WTC11 (cell line): ENCODE data around the gene GSN. TPM values are rescaled to one million over a fixed set of nuclear protein-coding genes. Genes with fewer than 3 reads are reported as not detected.
A peak's percentile ranks its signal among the peaks of the same experiment; 100 is the strongest.

Experiments
- ATAC-seq: fragments of 200-7000 bp; cut with Tn5 transposase; 2 replicates; pipeline ENCODE4 v1.10.0; 2021; ENCODE audit warnings: mild to moderate bottlenecking, moderate library complexity
- CTCF ChIA-PET: fragments of 300-600 bp; sonication (Branson Sonifier 250); formaldehyde crosslinking; loops from one replicate; lab custom pipeline; 2021; ENCODE audit warnings: antibody characterized with exemption; lab: Charles Lee
- POLR2A ChIA-PET: fragments of 350-600 bp; sonication (Branson Sonifier 250); formaldehyde crosslinking; loops from one replicate; lab custom pipeline; 2021; ENCODE audit warnings: antibody characterized with exemption; lab: Charles Lee
- DNase-seq: peaks from one replicate; pipeline ENCODE4 v3.0.0; 2021; ENCODE audit warnings: low spot score
- H3K27ac Mint-ChIP-seq: 2 replicates; pipeline ENCODE4 v1.8.0; 2021; ENCODE audit warnings: mixed read lengths
- H3K27me3 Mint-ChIP-seq: 2 replicates; pipeline ENCODE4 v1.8.0; 2021; ENCODE audit warnings: low read depth, mild to moderate bottlenecking, moderate library complexity, mixed read lengths
- H3K36me3 Mint-ChIP-seq: 2 replicates; pipeline ENCODE4 v1.8.0; 2021; ENCODE audit warnings: mixed read lengths
- H3K4me1 Mint-ChIP-seq: 2 replicates; pipeline ENCODE4 v1.8.0; 2022; ENCODE audit warnings: mixed read lengths
- H3K4me3 Mint-ChIP-seq: 2 replicates; pipeline ENCODE4 v1.8.0; 2021; ENCODE audit warnings: mild to moderate bottlenecking, moderate library complexity, mixed read lengths
- H3K9me3 Mint-ChIP-seq: 2 replicates; pipeline ENCODE4 v1.8.0; 2021; ENCODE audit warnings: mixed read lengths
- AFF4 ChIP-seq: sonication (generic); formaldehyde crosslinking; IDR thresholded peaks from 2 replicates; pipeline ENCODE4 v1.8.1; 2023; ENCODE audit warnings: mild to moderate bottlenecking, missing genetic modification reagents, borderline replicate concordance
- E2F5 ChIP-seq: sonication (generic); formaldehyde crosslinking; IDR thresholded peaks from 2 replicates; pipeline ENCODE4 v1.8.1; 2022; ENCODE audit warnings: mild to moderate bottlenecking, moderate library complexity, missing genetic modification reagents
- ELF4 ChIP-seq: sonication (generic); formaldehyde crosslinking; IDR thresholded peaks from 2 replicates; pipeline ENCODE4 v1.8.1; 2022; ENCODE audit warnings: low read depth, mild to moderate bottlenecking, moderate library complexity, missing genetic modification reagents
- ERG ChIP-seq: fragments of 250-450 bp; sonication (Bioruptor Pico); IDR thresholded peaks from 2 replicates; pipeline ENCODE4 v1.8.0; 2021; ENCODE audit warnings: mild to moderate bottlenecking
- ESRRA ChIP-seq: sonication (generic); formaldehyde crosslinking; IDR thresholded peaks from 2 replicates; pipeline ENCODE4 v1.8.1; 2022; ENCODE audit warnings: mild to moderate bottlenecking, missing genetic modification reagents, borderline replicate concordance
- FOXJ3 ChIP-seq: sonication (generic); formaldehyde crosslinking; IDR thresholded peaks from 2 replicates; pipeline ENCODE4 v1.9.0; 2021; ENCODE audit warnings: missing genetic modification reagents, mild to moderate bottlenecking, borderline replicate concordance
- FOXP1 ChIP-seq: sonication (generic); formaldehyde crosslinking; IDR thresholded peaks from 2 replicates; pipeline ENCODE4 v1.8.0; 2022; ENCODE audit warnings: missing genetic modification reagents, mild to moderate bottlenecking, moderate library complexity, borderline replicate concordance
- KAT7 ChIP-seq: sonication (generic); formaldehyde crosslinking; IDR thresholded peaks from 2 replicates; pipeline ENCODE4 v1.8.1; 2023; ENCODE audit warnings: missing genetic modification reagents, mild to moderate bottlenecking, borderline replicate concordance
- NFYB ChIP-seq: sonication (generic); formaldehyde crosslinking; conservative IDR thresholded peaks from 2 replicates; pipeline ENCODE4 v1.8.0; 2022; ENCODE audit warnings: low read depth, missing genetic modification reagents
- RORB ChIP-seq: fragments of 250-450 bp; sonication (Bioruptor Pico); IDR thresholded peaks from 2 replicates; pipeline ENCODE4 v1.9.0; 2021; ENCODE audit warnings: mild to moderate bottlenecking
- SP1 ChIP-seq: sonication (generic); formaldehyde crosslinking; conservative IDR thresholded peaks from 2 replicates; pipeline ENCODE4 v1.8.1; 2022; ENCODE audit warnings: missing genetic modification reagents
- STAT6 ChIP-seq: sonication (generic); formaldehyde crosslinking; conservative IDR thresholded peaks from 2 replicates; pipeline ENCODE4 v1.8.1; 2023; ENCODE audit warnings: mild to moderate bottlenecking, low read depth, missing genetic modification reagents, moderate library complexity
- ZNF121 ChIP-seq: sonication (generic); formaldehyde crosslinking; IDR thresholded peaks from 2 replicates; pipeline ENCODE4 v1.8.0; 2023; ENCODE audit warnings: missing genetic modification reagents
- total RNA-seq: library from RNA; stranded (reverse); gene quantifications from 3 replicates; pipeline ENCODE4 v1.2.3, GENCODE V29; 2021
- TF ChIP-seq, protein P1 (sequence below): fragments of 250-450 bp; sonication (Bioruptor Pico); IDR thresholded peaks from 2 replicates; pipeline ENCODE4 v1.9.0; 2021; ENCODE audit warnings: mild to moderate bottlenecking
- TF ChIP-seq, protein P2 (sequence below): sonication (generic); formaldehyde crosslinking; IDR thresholded peaks from 2 replicates; pipeline ENCODE4 v1.8.0; 2023; ENCODE audit warnings: missing genetic modification reagents, mild to moderate bottlenecking, borderline replicate concordance
- TF ChIP-seq, protein P3 (sequence below): sonication (generic); formaldehyde crosslinking; IDR thresholded peaks from 2 replicates; pipeline ENCODE4 v1.8.0; 2022; ENCODE audit warnings: mild to moderate bottlenecking, missing genetic modification reagents
- TF ChIP-seq, protein P4 (sequence below): sonication (generic); formaldehyde crosslinking; IDR thresholded peaks from 2 replicates; pipeline ENCODE4 v1.8.0; 2022; ENCODE audit warnings: mild to moderate bottlenecking, missing genetic modification reagents

Gene GSN
- total RNA-seq, 1 experiment from 2014 or later: 47.0 TPM

- CTCF ChIA-PET: interaction anchor here (0.5 to 2.6 kb wide), 7 partner anchors 8 to 99 kb away, joined by 3 to 10 read pairs (median 3); partner anchors contain the start of gene GSN
- no peaks in the 10 kb centered on the region for H3K9me3 Mint-ChIP-seq
- peak; percentile 57 for DNase-seq
- H3K4me3 Mint-ChIP-seq: peak overlapping the region; percentile 57
- H3K4me1 Mint-ChIP-seq: peaks cover 37% of the 10 kb centered on the region
- peaks cover 7% of the 10 kb centered on the region; the same call in 1 of the 2 replicates for H3K27me3 Mint-ChIP-seq
- H3K36me3 Mint-ChIP-seq: no peaks in the 10 kb centered on the region
- POLR2A ChIA-PET: interaction anchor here (0.9 kb wide), 1 partner anchor 99 kb away, joined by 3 read pairs; no protein-coding TSS in a partner anchor
- ATAC-seq: peak; percentile 88
- peak overlapping the region; percentile 96 for H3K27ac Mint-ChIP-seq
- TF ChIP-seq KAT7 (CRISPR knock-in tag): no peak
- TF ChIP-seq ESRRA: no peak
- TF ChIP-seq, protein P1, sequence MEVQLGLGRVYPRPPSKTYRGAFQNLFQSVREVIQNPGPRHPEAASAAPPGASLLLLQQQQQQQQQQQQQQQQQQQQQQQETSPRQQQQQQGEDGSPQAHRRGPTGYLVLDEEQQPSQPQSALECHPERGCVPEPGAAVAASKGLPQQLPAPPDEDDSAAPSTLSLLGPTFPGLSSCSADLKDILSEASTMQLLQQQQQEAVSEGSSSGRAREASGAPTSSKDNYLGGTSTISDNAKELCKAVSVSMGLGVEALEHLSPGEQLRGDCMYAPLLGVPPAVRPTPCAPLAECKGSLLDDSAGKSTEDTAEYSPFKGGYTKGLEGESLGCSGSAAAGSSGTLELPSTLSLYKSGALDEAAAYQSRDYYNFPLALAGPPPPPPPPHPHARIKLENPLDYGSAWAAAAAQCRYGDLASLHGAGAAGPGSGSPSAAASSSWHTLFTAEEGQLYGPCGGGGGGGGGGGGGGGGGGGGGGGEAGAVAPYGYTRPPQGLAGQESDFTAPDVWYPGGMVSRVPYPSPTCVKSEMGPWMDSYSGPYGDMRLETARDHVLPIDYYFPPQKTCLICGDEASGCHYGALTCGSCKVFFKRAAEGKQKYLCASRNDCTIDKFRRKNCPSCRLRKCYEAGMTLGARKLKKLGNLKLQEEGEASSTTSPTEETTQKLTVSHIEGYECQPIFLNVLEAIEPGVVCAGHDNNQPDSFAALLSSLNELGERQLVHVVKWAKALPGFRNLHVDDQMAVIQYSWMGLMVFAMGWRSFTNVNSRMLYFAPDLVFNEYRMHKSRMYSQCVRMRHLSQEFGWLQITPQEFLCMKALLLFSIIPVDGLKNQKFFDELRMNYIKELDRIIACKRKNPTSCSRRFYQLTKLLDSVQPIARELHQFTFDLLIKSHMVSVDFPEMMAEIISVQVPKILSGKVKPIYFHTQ (CRISPR knock-in tag): no peak
- TF ChIP-seq, protein P2, sequence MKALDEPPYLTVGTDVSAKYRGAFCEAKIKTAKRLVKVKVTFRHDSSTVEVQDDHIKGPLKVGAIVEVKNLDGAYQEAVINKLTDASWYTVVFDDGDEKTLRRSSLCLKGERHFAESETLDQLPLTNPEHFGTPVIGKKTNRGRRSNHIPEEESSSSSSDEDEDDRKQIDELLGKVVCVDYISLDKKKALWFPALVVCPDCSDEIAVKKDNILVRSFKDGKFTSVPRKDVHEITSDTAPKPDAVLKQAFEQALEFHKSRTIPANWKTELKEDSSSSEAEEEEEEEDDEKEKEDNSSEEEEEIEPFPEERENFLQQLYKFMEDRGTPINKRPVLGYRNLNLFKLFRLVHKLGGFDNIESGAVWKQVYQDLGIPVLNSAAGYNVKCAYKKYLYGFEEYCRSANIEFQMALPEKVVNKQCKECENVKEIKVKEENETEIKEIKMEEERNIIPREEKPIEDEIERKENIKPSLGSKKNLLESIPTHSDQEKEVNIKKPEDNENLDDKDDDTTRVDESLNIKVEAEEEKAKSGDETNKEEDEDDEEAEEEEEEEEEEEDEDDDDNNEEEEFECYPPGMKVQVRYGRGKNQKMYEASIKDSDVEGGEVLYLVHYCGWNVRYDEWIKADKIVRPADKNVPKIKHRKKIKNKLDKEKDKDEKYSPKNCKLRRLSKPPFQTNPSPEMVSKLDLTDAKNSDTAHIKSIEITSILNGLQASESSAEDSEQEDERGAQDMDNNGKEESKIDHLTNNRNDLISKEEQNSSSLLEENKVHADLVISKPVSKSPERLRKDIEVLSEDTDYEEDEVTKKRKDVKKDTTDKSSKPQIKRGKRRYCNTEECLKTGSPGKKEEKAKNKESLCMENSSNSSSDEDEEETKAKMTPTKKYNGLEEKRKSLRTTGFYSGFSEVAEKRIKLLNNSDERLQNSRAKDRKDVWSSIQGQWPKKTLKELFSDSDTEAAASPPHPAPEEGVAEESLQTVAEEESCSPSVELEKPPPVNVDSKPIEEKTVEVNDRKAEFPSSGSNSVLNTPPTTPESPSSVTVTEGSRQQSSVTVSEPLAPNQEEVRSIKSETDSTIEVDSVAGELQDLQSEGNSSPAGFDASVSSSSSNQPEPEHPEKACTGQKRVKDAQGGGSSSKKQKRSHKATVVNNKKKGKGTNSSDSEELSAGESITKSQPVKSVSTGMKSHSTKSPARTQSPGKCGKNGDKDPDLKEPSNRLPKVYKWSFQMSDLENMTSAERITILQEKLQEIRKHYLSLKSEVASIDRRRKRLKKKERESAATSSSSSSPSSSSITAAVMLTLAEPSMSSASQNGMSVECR: no peak
- TF ChIP-seq, protein P3, sequence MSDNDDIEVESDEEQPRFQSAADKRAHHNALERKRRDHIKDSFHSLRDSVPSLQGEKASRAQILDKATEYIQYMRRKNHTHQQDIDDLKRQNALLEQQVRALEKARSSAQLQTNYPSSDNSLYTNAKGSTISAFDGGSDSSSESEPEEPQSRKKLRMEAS (CRISPR knock-in tag): no peak
- peak; percentile 79 for TF ChIP-seq ZNF121 (CRISPR knock-in tag)
- no peak for TF ChIP-seq RORB
- no peak for TF ChIP-seq FOXP1 (CRISPR knock-in tag)
- no peak for TF ChIP-seq STAT6 (CRISPR knock-in tag)
- TF ChIP-seq AFF4 (CRISPR knock-in tag): peak; percentile 68; the same call in 1 of the 2 replicates
- TF ChIP-seq, protein P4, sequence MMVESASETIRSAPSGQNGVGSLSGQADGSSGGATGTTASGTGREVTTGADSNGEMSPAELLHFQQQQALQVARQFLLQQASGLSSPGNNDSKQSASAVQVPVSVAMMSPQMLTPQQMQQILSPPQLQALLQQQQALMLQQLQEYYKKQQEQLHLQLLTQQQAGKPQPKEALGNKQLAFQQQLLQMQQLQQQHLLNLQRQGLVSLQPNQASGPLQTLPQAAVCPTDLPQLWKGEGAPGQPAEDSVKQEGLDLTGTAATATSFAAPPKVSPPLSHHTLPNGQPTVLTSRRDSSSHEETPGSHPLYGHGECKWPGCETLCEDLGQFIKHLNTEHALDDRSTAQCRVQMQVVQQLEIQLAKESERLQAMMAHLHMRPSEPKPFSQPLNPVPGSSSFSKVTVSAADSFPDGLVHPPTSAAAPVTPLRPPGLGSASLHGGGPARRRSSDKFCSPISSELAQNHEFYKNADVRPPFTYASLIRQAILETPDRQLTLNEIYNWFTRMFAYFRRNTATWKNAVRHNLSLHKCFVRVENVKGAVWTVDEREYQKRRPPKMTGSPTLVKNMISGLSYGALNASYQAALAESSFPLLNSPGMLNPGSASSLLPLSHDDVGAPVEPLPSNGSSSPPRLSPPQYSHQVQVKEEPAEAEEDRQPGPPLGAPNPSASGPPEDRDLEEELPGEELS (CRISPR knock-in tag): no peak
- TF ChIP-seq SP1 (CRISPR knock-in tag): no peak
- TF ChIP-seq ERG (CRISPR knock-in tag): no peak
- TF ChIP-seq FOXJ3 (CRISPR knock-in tag): no peak
- TF ChIP-seq E2F5 (CRISPR knock-in tag): no peak
- TF ChIP-seq NFYB (CRISPR knock-in tag): no peak
- TF ChIP-seq ELF4 (CRISPR knock-in tag): no peak
These were observed 46.8 kb upstream of the GSN start for GRCh38 chr9:121220996-121221663.
